Activated T-cell treated with anti-CD3 and anti-CD28 coated beads, Interleukin-2, amount 50 U/mL, for 1 hour (primary cell): ENCODE data around the gene LVRN.
"Not testable (repeated sequence)": the region's sequence is repeated elsewhere in the genome, so short reads cannot be mapped to it uniquely, and the experiment has no call there.

Source experiments
- DNase-seq: peaks from one replicate; pipeline ENCODE4 v3.0.0-alpha.2; 2020

LVRN gene, protein sequence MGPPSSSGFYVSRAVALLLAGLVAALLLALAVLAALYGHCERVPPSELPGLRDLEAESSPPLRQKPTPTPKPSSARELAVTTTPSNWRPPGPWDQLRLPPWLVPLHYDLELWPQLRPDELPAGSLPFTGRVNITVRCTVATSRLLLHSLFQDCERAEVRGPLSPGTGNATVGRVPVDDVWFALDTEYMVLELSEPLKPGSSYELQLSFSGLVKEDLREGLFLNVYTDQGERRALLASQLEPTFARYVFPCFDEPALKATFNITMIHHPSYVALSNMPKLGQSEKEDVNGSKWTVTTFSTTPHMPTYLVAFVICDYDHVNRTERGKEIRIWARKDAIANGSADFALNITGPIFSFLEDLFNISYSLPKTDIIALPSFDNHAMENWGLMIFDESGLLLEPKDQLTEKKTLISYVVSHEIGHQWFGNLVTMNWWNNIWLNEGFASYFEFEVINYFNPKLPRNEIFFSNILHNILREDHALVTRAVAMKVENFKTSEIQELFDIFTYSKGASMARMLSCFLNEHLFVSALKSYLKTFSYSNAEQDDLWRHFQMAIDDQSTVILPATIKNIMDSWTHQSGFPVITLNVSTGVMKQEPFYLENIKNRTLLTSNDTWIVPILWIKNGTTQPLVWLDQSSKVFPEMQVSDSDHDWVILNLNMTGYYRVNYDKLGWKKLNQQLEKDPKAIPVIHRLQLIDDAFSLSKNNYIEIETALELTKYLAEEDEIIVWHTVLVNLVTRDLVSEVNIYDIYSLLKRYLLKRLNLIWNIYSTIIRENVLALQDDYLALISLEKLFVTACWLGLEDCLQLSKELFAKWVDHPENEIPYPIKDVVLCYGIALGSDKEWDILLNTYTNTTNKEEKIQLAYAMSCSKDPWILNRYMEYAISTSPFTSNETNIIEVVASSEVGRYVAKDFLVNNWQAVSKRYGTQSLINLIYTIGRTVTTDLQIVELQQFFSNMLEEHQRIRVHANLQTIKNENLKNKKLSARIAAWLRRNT

DNA sequence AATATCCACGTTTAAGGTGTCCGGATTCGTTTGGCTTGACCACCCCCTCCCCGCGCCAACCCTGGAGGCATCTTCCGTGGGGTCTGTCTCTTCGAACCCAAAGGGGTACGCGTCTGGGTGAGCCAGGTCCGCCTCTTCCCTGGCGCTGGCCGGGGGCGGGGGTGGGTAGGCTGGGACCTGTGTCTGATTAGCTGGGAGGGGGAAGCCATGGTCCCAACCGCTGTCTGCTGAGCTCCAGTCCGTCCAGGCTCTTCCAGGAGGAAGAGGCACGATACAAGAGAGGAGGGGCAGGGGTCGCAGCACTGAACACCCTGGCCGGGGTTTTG lies at the start of gene LVRN:
LVRN (plus strand) TSS at position 237 of the 326 bp plus-strand sequence. CDS start 143 bp downstream, outside the sequence.
- no peak for DNase-seq

DNA sequence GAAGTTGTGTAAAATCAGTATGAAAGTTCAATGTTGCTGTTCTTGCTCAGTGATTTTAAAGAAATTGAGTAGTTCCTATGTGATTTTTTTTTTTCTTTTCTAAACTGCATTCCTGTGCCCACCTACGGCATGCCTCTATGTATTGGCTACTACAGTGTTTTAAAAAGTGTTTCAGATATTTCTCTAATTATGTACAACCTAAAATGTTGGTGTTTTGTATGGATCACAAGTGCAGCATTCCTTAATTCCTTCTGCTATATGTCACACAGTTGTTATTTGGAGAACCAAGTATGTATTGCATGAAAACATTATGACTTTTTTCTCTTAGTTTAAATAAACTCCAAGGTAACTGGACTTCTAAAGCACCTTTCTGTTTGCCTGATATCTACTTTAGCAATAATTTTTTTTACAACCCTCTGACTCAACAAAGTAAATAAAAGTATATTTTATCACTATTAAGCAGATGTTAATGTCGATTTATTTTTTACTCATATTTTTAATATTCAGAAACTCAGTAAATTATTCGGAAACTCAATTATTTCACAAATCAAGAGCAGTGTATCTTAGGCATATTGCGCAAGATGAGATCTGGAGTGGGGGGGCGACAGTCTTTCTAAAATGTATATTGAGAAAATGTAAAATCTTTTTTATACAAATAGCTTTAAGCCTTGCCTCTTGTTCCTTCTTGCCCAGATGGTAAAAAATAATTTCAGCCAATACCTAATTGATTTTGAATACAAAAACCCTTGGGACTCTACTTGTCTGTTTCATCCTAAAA lies 48.5 kb upstream of the LVRN start:
- not testable (repeated sequence) for DNase-seq

DNA sequence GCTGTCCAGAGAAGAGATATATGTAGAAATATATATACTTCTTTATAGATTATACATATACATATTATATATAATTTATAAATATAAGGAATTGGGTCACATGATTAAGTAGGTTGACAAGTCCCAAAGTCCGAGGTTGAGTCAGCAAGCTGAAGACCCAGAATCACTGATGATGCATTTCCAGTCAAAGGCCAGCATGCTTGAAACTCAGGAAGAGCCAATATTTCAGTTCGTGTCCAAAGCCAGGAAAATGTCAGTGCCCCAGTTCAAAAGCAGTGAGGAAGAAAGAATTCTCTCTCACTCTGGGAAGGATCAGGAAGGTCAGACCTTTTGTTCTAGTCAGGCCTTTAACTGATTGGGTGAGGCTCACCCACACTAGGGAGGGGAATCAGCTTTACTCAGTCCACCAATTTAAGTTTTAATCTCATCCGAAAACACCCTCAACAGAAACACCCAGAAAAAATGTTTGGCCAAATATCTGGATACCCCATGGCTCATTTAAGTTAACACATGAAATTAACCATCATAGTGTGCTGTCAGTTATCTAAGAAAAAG lies 42.0 kb upstream of the LVRN start:
- DNase-seq: no peak

DNA sequence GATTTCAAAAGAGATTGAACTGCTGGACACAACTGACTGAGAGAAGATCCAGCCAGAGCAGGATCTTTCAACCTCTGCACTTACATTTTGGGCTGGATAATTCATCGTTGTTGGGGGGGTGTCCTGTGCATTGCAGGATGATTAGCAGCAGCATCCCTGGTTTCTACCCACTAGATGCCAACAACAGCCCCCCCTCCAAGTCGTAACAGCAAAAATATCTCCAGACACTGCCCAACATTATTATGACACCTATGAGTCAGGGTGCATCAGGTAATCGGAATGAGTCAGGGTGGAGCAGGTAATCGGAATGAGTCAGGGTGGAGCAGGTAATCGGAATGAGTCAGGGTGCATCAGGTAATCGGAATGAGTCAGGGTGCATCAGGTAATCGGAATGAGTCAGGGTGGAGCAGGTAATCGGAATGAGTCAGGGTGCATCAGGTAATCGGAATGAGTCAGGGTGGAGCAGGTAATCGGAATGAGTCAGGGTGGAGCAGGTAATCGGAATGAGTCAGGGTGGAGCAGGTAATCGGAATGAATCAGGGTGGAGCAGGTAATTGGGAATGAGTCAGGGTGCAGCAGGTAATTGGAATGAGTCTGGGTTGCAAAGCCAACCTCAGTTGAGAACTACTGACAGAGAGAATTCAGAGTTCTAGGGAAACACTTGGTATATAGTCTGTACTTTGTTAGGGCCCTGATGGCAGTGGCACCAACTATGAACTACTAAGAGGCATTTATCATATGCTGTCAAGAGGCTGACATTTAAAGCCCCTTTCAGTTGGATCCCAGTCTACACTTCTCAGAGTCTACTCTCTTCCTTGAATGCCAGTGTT lies 33.5 kb upstream of the LVRN start:
- not testable (repeated sequence) for DNase-seq

DNA sequence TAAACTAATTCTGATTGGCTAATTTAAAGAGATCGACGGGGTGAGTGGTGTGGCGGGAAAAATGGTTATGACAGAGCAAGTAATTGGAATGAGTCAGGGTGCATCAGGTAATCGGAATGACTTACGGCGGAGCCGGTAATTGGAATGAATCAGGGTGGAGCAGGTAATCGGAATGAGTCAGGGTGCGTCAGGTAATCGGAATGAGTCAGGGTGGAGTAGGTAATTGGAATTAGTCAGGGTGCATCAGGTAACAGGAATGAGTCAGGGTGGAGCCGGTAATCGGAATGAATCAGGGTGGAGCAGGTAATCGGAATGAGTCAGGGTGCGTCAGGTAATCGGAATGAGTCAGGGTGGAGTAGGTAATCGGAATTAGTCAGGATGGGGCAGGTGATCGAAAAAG lies 32.1 kb upstream of the LVRN start:
- DNase-seq: not testable (repeated sequence)

DNA sequence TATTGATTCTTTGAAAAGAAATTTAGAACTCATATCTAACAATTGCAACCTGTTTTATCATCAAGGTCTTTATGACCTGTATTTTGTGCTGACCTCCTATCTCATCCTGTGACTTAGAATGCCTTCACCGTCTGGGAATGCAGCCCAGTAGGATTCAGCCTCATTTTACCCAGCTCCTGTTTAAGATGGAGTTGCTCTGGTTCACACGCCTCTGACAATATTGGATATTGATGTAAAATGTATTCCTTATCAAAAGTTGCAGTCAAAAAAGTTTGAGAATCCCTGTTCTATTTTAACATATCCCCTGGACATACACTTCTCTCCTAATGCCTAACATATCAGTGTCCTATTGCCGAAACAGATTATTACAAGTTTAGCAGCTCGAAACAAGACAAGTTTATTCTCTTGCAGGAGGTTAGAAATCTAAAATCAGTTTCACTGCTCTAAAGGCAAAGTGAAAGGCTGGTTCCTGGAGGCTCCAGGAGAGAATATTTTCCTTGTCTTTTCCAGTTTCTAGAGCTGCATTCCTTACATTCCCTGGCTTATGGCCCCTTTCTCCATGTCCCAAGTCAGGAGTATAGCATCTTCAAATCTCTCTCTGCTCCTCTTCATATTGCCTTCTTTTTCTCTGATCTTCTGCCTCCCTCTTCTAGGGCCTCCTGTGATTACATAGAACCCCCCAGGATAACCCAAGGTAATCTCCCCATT lies 31.5 kb upstream of the LVRN start:
- no peak for DNase-seq

DNA sequence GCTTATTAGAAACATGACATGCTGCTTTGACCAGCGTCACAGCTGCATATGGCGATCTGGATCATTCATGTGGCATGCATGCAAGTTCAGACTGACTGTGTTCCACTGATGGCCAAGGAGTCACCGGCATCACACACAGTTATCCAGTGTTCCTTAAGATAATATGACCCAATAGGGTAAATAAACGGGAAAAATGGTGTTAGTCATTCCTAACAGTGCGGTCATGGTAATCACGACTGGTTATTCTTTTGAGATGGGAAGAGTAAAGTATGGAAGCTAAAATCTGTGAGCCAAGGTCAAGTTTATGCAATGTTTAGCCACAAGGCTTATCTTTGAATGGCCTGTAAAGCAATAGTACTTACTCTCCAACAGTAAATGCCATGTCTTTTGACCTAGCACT lies 29.3 kb upstream of the LVRN start:
- no peak for DNase-seq

DNA sequence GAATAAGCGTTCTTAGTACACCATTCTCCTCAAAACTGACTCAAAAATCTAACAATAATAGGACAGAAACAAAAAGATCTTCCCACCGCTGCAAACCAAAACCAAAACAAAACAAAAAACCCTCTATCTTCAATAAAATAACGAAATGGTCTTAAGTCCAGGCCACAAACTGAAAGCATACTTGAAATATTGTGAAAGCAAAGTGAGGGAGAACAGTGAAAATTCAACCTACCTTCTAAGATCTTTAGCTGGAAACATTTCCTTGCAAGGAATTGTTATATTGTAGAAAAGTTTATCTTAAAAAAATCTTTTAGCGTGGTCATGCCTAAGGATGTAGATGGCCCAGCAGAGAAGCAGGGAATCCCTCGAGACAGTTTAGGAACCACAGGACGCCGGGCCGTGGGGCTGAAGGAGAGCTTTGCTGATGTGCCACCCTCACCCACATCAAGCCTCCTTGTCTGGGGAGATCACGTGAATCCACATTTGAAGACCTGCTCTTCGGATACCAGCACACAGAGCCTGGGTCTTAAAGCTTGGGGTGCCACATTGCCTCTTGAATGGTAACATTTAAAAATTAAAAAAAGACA lies 27.8 kb upstream of the LVRN start:
- DNase-seq: no peak

DNA sequence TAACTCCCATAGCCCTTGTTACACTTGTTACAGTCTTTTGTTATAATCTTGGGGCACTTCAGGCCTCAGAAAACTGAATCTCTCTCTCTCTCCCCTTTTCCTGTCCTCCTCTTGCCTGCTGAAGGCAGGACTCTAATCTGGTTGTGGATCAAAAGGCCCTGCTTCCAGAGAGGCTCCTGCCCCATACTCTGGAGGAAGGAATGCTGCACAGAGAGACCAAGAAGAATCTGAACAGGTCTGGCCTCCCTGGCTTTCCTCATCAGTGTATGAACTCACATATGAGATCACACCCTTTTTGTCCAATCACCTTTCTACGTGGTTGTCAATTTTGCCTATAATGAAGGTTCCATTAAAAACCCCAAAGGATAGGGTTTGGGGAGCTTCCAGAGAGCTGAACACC lies 26.2 kb upstream of the LVRN start:
- no peak for DNase-seq

DNA sequence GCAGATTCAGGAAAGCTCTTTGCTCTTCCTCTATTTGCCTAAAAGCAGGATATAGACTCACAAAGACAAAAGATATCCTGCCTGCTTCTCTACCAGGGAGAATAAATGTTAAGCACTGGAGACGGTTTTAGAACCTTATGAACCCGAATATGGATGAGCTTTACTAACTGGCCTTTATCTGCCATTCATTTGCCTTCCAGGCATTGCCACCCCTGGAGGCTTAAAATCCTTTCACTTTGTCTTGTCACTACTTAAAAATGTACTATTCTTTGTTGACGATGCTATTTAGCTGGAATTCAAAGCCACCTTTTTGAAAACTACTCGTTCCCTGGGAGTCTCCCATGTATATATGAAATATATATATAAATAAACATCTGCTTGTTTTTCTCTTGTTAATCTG lies 23.2 kb upstream of the LVRN start:
- DNase-seq: no peak

DNA sequence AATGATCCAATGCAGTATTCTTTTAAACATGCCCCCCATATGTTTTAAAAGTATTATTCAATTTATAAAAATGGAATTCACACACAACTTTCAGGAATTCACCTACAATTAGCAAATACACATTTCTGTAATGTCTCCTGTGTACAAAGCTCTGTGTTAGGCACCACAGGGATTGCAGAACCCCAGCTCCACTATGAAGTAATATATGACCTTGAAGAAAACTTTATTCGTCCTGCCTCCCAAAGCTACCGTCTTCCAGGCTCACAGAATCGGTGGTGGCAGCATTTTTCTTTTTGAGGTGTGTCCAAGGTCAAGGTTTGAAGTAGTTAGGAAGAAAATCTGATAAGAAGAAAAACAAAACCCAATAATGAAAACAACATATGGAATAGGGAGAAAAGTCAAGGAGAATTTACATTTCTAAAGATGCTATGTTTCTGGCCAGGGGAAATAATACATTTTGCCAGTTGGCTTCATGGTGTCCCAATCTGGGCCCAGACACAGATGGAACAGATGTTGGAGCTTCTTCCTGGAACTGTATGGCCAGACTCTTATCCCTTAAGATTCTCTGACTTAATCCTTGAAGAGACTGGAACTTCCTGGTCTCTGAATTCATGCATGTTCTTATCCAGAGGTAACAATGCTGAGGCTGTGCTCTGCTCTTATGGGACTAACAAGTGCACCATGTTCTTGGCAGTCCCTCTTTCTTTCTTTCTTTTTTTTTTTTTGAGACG lies 22.0 kb upstream of the LVRN start:
- no peak for DNase-seq

DNA sequence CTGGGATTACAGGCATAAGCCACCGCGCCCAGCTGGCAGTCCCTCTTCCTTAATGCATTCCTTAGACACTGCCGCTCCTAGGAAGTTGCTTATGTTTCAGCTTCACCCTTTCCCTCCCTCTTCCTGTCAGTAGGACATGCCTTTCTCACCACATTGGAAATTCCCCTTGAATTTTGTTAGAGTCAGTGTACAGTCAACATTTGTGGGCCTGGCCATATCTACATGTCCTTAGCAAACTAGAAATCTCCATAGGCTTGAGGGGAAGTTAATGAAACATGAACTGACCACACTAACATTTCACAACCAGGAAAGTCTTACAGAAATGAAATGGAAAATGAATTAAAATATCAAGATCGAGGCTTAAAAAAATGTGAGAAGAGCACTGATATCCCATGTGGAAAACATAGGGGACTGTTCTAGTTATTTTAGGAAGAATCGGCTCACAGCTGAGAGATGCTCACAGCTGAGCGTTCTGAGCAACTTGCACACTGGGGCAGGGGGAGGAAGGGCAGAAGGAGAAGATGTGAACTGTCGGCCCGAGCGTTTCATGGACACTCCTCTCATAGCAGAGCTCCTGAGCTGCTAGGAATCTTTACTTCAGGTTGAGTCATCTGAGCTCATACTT lies 21.1 kb upstream of the LVRN start:
- no peak for DNase-seq

DNA sequence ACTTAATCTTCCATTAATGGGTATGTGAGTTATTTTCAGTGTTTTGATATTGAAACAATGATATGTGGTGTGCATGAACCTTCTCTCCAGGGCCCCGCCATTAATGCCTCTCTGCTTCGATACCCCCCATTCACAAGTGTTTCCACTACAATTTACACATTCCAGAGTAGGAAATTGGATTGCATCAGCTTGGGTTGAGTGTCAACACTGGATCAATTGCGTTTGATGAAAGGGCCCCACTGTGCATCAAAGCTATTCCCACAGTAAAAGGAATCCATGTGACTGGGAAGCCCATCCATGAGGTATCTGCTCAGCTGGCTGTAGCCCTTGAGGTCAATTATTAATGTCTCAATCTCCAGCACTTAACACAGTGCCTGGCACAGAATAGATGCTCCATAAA lies 17.8 kb upstream of the LVRN start:
- no peak for DNase-seq

DNA sequence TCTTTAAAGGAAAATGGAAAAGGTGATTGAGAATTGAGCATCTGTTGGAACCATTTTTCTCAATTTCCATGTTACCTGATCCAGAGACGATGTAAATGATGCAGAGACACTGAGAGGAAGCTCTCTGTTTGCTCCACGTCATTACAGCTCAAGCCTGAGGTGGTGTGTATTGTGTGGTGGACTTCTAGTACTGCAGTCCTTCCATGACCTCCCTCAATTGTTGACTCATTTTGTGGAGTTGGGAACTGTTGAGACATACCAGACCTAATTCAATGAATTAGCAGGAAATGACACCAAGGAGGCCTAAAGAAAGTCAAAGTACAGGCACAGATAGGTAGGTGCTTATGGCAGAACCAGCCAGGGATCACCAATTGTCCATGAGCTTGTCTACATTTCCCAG lies 15.6 kb upstream of the LVRN start:
- DNase-seq: no peak

DNA sequence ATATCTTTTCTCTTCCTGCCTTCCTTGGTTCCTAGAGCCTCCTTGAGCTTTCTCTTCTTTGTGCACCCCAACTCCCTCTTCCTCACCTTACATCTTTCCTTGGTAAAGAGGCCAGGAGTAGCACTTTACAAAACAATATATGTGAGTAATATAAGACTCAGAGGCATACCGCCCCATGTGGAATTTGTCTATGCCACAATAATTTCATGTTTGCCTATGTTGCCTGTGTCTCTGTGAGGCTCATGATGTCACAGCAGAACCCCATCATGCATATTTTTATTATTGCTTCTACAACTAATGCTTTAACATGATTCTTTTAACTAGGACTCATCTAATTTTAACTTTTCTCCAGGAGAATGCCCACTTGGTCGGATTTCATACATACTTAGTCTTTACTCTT lies 15.0 kb upstream of the LVRN start:
- DNase-seq: no peak

DNA sequence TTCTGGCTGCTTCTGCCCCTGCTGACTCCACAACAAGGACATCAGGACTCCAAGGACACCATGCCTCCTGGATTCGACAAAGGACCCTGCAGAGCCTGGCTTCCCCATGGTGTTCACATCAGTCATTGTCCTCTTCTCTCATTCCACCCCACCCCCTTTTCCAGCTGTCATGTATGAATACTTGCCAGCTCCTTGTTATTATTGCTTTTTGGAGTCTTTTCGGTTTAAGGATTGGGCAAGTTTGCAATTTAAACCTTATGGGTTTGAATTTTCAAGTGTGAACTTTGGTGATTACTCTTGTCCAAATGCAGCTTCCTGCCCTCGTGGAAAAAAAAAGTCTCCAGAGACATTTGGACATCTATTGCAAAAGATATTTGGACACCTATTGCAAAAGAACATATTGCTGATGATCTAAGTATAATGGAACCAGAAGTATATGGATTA lies 14.2 kb upstream of the LVRN start:
- no peak for DNase-seq

DNA sequence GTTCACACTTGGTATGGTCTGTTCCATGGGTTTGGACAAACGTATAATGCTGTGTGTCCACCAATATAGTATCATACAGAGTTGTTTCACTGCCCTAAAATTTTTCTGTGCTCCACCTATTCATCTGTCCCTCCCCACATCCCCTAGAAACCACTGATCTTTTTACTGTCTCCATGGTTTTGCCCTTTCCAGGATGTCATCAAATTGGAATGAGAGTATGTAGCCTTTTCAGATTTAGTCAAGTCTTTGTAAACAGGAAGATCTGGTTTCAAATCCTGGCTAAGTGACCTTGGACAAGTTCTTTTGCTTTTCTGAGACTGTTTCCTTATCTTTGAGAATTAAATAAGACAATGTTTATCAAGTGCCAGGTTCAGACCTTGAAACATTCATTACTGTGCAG lies 13.2 kb upstream of the LVRN start:
- no peak for DNase-seq

DNA sequence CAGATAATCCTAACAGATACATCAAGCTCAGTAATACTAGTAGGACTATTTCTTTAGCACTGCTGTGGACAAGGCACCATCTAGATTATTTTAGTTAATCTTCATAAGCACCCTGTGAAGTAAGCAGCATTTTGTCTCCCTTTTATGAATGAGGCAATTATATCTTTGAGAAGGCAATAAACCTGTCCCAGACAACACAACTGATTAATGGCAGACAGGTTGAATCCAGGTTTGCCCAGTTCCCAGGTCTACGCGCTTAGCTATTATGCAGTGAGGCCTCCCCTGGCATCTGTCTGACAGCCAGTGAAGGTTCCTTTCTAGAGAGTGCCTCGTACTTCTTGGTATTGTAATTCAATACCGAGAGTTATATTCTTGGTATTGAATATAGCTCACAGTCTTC lies 9.7 kb upstream of the LVRN start:
- no peak for DNase-seq

DNA sequence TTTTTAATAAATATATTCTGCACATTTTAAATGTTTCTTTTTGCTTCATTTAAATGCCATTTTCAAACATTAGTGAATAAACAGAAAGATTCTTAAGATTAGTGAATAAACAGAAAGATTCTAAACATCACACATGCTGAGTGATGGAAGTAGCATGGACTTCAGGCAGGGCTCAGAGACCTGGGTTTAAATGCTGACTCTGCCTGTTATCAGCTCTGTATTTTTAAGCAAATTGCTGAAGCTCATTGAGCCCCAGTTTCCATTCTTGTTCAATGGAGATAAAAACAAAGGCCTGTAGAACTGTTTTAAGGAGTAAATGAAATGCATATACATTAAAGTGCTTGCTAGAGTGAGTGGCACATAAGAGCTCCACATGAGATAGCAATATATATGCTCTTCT lies 8.1 kb upstream of the LVRN start:
- no peak for DNase-seq

DNA sequence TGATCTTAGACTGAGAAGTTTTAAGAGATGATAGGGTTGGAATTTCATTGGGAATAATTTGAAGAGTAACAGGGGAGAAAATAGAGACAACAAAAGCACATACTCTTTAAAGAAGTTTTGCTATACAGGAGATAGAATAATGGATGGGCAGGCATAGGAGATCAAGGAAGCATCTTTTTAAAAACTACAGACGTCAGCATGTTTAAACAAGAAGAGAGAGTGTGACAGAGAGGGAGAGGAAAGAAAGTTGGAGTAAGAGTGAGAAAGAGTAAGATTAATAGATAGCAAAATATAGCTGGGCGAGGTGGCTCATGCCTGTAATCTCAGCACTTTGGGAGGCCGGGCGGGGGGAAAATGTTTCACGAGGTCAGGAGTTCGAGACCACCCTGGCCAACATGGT lies 5.3 kb upstream of the LVRN start:
- no peak for DNase-seq
